Lower lobe of right lung (tissue), 2 donors: ENCODE measurements around the gene SLC25A45. TPM values are rescaled to one million over a fixed set of nuclear protein-coding genes. Genes with fewer than 3 reads are reported as not detected.

Experiments used
- ATAC-seq, 2 donors: fragments of 200-7000 bp; cut with Tn5 transposase; one replicate each; pipeline ENCODE4 v1.9.1; 2020 to 2022; ENCODE audit warnings: mild to moderate bottlenecking in 2 of 2, moderate library complexity in 2 of 2
- DNase-seq: peaks from one replicate; pipeline ENCODE4 v3.0.0-alpha.2; 2020
- H3K27ac ChIP-seq: fragments of 200-600 bp; one replicate; pipeline ENCODE4 v1.8.0; 2022
- H3K27me3 ChIP-seq: fragments of 200-600 bp; one replicate; pipeline ENCODE4 v1.8.0; 2022; ENCODE audit warnings: low read depth
- H3K36me3 ChIP-seq: fragments of 200-600 bp; one replicate; pipeline ENCODE4 v1.8.0; 2022; ENCODE audit warnings: mild to moderate bottlenecking
- H3K4me1 ChIP-seq: fragments of 200-600 bp; one replicate; pipeline ENCODE4 v1.8.0; 2022
- H3K4me3 ChIP-seq: fragments of 200-600 bp; one replicate; pipeline ENCODE4 v1.8.0; 2022; ENCODE audit warnings: mild to moderate bottlenecking
- H3K9me3 ChIP-seq: fragments of 200-600 bp; one replicate; pipeline ENCODE4 v1.8.0; 2022
- intact Hi-C: fragments of 100-400 bp; cut with DNase I; formaldehyde crosslinking; loops from one replicate; pipeline ENCODE4 v1.11.0; 2022
- total RNA-seq: library from RNA; stranded (reverse); fragmentation: NEBNext Ultra II Directional; extraction: Animal tissue kit (Norgen Biotek cat#: 25700); gene quantifications from one replicate; pipeline ENCODE4 v1.2.1, GENCODE V29; 2021
- TF ChIP-seq, protein P1 (sequence below): fragments of 200-600 bp; IDR thresholded peaks from one replicate; pipeline ENCODE4 v1.8.0; 2022; ENCODE audit warnings: antibody characterized with exemption, mild to moderate bottlenecking
- donor health status: DM: no; HTN: yes; CAD: no; lungs with severe emphysema.

The SLC25A45 gene
- total RNA-seq, 1 donor from 2014 or later = 13.0 TPM

- H3K4me1 ChIP-seq = peaks cover 11% of the 10 kb centered on the region
- H3K27ac ChIP-seq = peak overlapping the region; percentile 60
- ATAC-seq (peak; percentile 5 to 37), DNase-seq (no peak)
- no peak overlapping the region for H3K4me3 ChIP-seq
- no peaks in the 10 kb centered on the region for H3K9me3 ChIP-seq
- H3K27me3 ChIP-seq = no peaks in the 10 kb centered on the region
- intact Hi-C loops = no loop called here
- H3K36me3 ChIP-seq = peaks cover 90% of the 10 kb centered on the region
- TF ChIP-seq, protein P1, sequence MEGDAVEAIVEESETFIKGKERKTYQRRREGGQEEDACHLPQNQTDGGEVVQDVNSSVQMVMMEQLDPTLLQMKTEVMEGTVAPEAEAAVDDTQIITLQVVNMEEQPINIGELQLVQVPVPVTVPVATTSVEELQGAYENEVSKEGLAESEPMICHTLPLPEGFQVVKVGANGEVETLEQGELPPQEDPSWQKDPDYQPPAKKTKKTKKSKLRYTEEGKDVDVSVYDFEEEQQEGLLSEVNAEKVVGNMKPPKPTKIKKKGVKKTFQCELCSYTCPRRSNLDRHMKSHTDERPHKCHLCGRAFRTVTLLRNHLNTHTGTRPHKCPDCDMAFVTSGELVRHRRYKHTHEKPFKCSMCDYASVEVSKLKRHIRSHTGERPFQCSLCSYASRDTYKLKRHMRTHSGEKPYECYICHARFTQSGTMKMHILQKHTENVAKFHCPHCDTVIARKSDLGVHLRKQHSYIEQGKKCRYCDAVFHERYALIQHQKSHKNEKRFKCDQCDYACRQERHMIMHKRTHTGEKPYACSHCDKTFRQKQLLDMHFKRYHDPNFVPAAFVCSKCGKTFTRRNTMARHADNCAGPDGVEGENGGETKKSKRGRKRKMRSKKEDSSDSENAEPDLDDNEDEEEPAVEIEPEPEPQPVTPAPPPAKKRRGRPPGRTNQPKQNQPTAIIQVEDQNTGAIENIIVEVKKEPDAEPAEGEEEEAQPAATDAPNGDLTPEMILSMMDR = no peak
These were observed 21.2 kb upstream of the SLC25A45 start for GRCh38 chr11:65403607-65404121.

GRCh38 chr11:65402790-65403189 is 20.3 kb upstream of the SLC25A45 start:
- Histone ChIP-seq H3K9me3 (no peaks in the 10 kb centered on the region), H3K27me3 (no peaks in the 10 kb centered on the region), H3K27ac (no peak overlapping the region), H3K4me1 (peaks cover 11% of the 10 kb centered on the region), H3K36me3 (peaks cover 90% of the 10 kb centered on the region), H3K4me3 (no peak overlapping the region)
- TF ChIP-seq, protein P1 = no peak
- intact Hi-C loops = no loop called here
- DNase-seq = no peak
- no peak for ATAC-seq

GRCh38 chr11:65401803-65402248 is 19.4 kb upstream of the SLC25A45 start:
- intact Hi-C loops = no loop called here
- no peak for DNase-seq
- no peak for ATAC-seq
- Histone ChIP-seq H3K9me3 (no peaks in the 10 kb centered on the region), H3K27me3 (no peaks in the 10 kb centered on the region), H3K36me3 (peaks cover 90% of the 10 kb centered on the region), H3K27ac (no peak overlapping the region), H3K4me1 (peaks cover 11% of the 10 kb centered on the region), H3K4me3 (no peak overlapping the region)
- TF ChIP-seq, protein P1 = no peak

- ATAC-seq (no peak), DNase-seq (no peak)
- H3K27ac ChIP-seq = no peak overlapping the region
- peaks cover 90% of the 10 kb centered on the region for H3K36me3 ChIP-seq
- intact Hi-C loops = no loop called here
- no peaks in the 10 kb centered on the region for H3K9me3 ChIP-seq
- H3K4me3 ChIP-seq = no peak overlapping the region
- TF ChIP-seq, protein P1 = no peak
- peaks cover 11% of the 10 kb centered on the region for H3K4me1 ChIP-seq
- H3K27me3 ChIP-seq = no peaks in the 10 kb centered on the region
These were observed 18.8 kb upstream of the SLC25A45 start for GRCh38 chr11:65401073-65401802.

DNA sequence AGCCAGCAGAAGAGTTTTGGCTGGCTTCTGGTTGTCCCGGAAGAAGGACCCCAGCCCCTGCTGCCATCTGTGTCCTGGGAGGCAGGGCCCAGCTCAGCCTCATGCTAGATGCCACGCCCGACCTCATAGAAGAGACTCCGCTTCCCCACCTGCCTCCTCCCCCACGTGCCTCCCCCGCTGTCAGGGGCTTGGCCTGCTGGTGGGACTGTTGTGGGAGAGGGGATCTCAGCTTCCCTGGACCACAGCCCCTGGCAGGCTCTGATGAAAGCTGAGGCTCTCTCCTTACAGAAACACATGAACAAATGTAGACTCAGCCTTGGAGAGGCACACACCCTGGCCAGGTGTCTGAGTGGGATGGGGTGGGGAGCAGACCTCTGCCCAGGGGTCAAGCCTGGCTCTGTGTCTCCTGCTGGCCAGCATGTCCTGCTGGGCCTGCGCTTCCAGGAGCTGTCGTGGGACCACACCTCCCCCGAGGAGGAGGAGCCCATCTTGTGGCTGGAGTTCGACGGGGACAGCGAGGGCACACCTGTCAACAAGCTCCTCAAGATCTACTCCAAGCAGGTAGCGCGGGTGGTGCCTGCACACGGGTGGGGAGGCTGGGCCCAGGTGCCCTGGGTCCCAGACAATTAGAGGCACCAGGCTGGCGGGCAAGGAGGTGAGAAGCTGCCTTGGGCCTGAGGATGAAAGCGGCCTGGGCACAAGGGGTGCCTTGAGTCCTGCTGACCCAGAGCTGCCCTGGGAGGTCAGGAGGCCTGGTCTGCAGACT is 18.0 kb upstream of the SLC25A45 start:
- TF ChIP-seq, protein P1 = no peak
- H3K4me1 ChIP-seq = peaks cover 11% of the 10 kb centered on the region
- H3K36me3 ChIP-seq = peaks cover 88% of the 10 kb centered on the region
- no peaks in the 10 kb centered on the region for H3K27me3 ChIP-seq
- no peaks in the 10 kb centered on the region for H3K9me3 ChIP-seq
- DNase-seq (no peak), ATAC-seq (no peak)
- no peak overlapping the region for H3K4me3 ChIP-seq
- H3K27ac ChIP-seq = no peak overlapping the region
- intact Hi-C loops = no loop called here
